Measurements from ENCODE around the gene SFXN5.

The SFXN5 gene

GRCh38 chr2:72963423-72964145, 107.9 kb downstream of the SFXN5 start:
- Histone ChIP-seq H3K27me3 (0 out of 22 replicates have a peak, but pooled peaks cover 0 to 4% (median 0%) of the 10 kb centered on the region in 11 experiments), H3K4me3 (no peak overlapping the region), H4K20me1 (peaks cover 0 to 38% (median 0%) of the 10 kb centered on the region in 11 experiments; a peak in 2 of 22 replicates), H3K36me3 (no peaks in the 10 kb centered on the region), H3K9me3 (replicated peaks in 1 of 11) (no peaks in the 10 kb centered on the region), H3K4me1 (peaks cover 15 to 75% (median 67%) of the 10 kb centered on the region in 10 experiments; a peak in 19 of 20 replicates), H3K27ac (peak overlapping the region in 7 of 11 experiments; percentile 25 to 79 (median 71); a peak in 11 of 22 replicates), H3K9ac (peak overlapping the region in 4 of 11 experiments; percentile 42 to 73 (median 65); a peak in 7 of 22 replicates), H3K4me2 (peak overlapping the region in 9 of 11 experiments; percentile 71 to 90 (median 78); a peak in 17 of 22 replicates)
- no peak for TF ChIP-seq Cebpa-rat (IDR thresholded peaks at IDR 0.05)

GRCh38 chr2:72962911-72963310, 108.6 kb downstream of the SFXN5 start:
- Histone ChIP-seq H4K20me1 (peaks cover 0 to 43% (median 0%) of the 10 kb centered on the region in 11 experiments; a peak in 2 of 22 replicates), H3K27ac (peak overlapping the region in 7 of 11 experiments; percentile 25 to 79 (median 71); a peak in 12 of 22 replicates), H3K27me3 (0 out of 22 replicates have a peak, but pooled peaks cover 0 to 9% (median 0%) of the 10 kb centered on the region in 11 experiments), H3K9ac (peak overlapping the region in 4 of 11 experiments; percentile 42 to 73 (median 65); a peak in 8 of 22 replicates), H3K4me2 (peak overlapping the region in 9 of 11 experiments; percentile 71 to 90 (median 78); a peak in 17 of 22 replicates), H3K9me3 (replicated peaks in 1 of 11) (no peaks in the 10 kb centered on the region), H3K36me3 (no peaks in the 10 kb centered on the region), H3K4me3 (no peak overlapping the region), H3K4me1 (peaks cover 15 to 70% (median 65%) of the 10 kb centered on the region in 10 experiments)
- TF ChIP-seq Cebpa-rat (IDR thresholded peaks at IDR 0.05), result no peak

- Histone ChIP-seq H3K9me3 (replicated peaks in 1 of 11) (no peaks in the 10 kb centered on the region), H3K4me2 (peak overlapping the region; percentile 39 to 90 (median 77)), H3K4me3 (no peak overlapping the region), H4K20me1 (peaks cover 0 to 52% (median 0%) of the 10 kb centered on the region in 11 experiments; a peak in 3 of 22 replicates), H3K27ac (peak overlapping the region in 7 of 11 experiments; percentile 49 to 79 (median 71); a peak in 13 of 22 replicates), H3K27me3 (0 out of 22 replicates have a peak, but pooled peaks cover 0 to 15% (median 0%) of the 10 kb centered on the region in 11 experiments), H3K36me3 (no peaks in the 10 kb centered on the region), H3K4me1 (peaks cover 25 to 76% (median 67%) of the 10 kb centered on the region in 10 experiments), H3K9ac (peak overlapping the region in 5 of 11 experiments; percentile 26 to 73 (median 64); a peak in 10 of 22 replicates)
- TF ChIP-seq Cebpa-rat (IDR thresholded peaks at IDR 0.05), result peak in 2 of 11 experiments; percentile 68 to 69; a peak in 4 of 22 replicates
These were observed 109.6 kb downstream of the SFXN5 start for GRCh38 chr2:72961853-72962468.

- H3K4me2 ChIP-seq, result peak overlapping the region in 10 of 11 experiments; percentile 48 to 90 (median 78); a peak in 19 of 22 replicates
- TF ChIP-seq Cebpa-rat (IDR thresholded peaks at IDR 0.05), result no peak
- H4K20me1 ChIP-seq, result peaks cover 0 to 46% (median 0%) of the 10 kb centered on the region in 11 experiments; a peak in 5 of 22 replicates
- H3K4me3 ChIP-seq, result no peak overlapping the region
- H3K9ac ChIP-seq, result peak overlapping the region in 5 of 11 experiments; percentile 26 to 73 (median 64); a peak in 10 of 22 replicates
- 0 out of 22 replicates have a peak, but pooled peaks cover 0 to 15% (median 0%) of the 10 kb centered on the region in 11 experiments for H3K27me3 ChIP-seq
- no peaks in the 10 kb centered on the region for H3K36me3 ChIP-seq
- H3K4me1 ChIP-seq, result peaks cover 33 to 79% (median 61%) of the 10 kb centered on the region in 10 experiments
- peak overlapping the region in 8 of 11 experiments; percentile 4 to 79 (median 63); a peak in 14 of 22 replicates for H3K27ac ChIP-seq
- no peaks in the 10 kb centered on the region for H3K9me3 ChIP-seq (replicated peaks in 1 of 11)
These were observed 110.3 kb downstream of the SFXN5 start for GRCh38 chr2:72961036-72961720.

GRCh38 chr2:72959995-72960981, 111.2 kb downstream of the SFXN5 start:
- peaks cover 0 to 20% (median 0%) of the 10 kb centered on the region in 11 experiments; a peak in 4 of 22 replicates for H3K27me3 ChIP-seq
- H3K9ac ChIP-seq, result peak overlapping the region in 4 of 11 experiments; percentile 62 to 73 (median 65); a peak in 7 of 22 replicates
- H3K4me2 ChIP-seq, result peak overlapping the region in 9 of 11 experiments; percentile 71 to 90 (median 78); a peak in 17 of 22 replicates
- peaks cover 37 to 79% (median 61%) of the 10 kb centered on the region in 10 experiments for H3K4me1 ChIP-seq
- H3K36me3 ChIP-seq, result no peaks in the 10 kb centered on the region
- no peak overlapping the region for H3K4me3 ChIP-seq
- H3K27ac ChIP-seq, result peak overlapping the region in 5 of 11 experiments; percentile 55 to 79 (median 78); a peak in 10 of 22 replicates
- peaks cover 0 to 40% (median 0%) of the 10 kb centered on the region in 11 experiments; a peak in 5 of 22 replicates for H4K20me1 ChIP-seq
- no peaks in the 10 kb centered on the region for H3K9me3 ChIP-seq (replicated peaks in 1 of 11)
- TF ChIP-seq Cebpa-rat (IDR thresholded peaks at IDR 0.05), result no peak

- no peak overlapping the region for H3K4me2 ChIP-seq
These were observed 112.0 kb downstream of the SFXN5 start for GRCh38 chr2:72959554-72959953.

More at GRCh38 chr2:72959554-72959953, 112.0 kb downstream of the SFXN5 start:
- Histone ChIP-seq H3K9me3 (replicated peaks in 1 of 11) (no peaks in the 10 kb centered on the region), H3K4me1 (peaks cover 44 to 79% (median 63%) of the 10 kb centered on the region in 10 experiments), H3K36me3 (no peaks in the 10 kb centered on the region), H3K9ac (no peak overlapping the region), H4K20me1 (peaks cover 0 to 37% (median 0%) of the 10 kb centered on the region in 11 experiments; a peak in 5 of 22 replicates), H3K27me3 (peaks cover 0 to 28% (median 0%) of the 10 kb centered on the region in 11 experiments; a peak in 4 of 22 replicates), H3K4me3 (no peak overlapping the region), H3K27ac (peak overlapping the region in 1 of 11 experiments; percentile 79; a peak in 1 of 22 replicates)
- TF ChIP-seq Cebpa-rat (IDR thresholded peaks at IDR 0.05), result no peak
